IPS-NIHi11 (cell line): ENCODE data around the gene HDAC11.

ENCODE experiments used
- DNase-seq: peaks from one replicate; pipeline ENCODE4 v3.0.0; 2012; ENCODE audit warnings: mixed read lengths, low spot score

Gene HDAC11

DNA sequence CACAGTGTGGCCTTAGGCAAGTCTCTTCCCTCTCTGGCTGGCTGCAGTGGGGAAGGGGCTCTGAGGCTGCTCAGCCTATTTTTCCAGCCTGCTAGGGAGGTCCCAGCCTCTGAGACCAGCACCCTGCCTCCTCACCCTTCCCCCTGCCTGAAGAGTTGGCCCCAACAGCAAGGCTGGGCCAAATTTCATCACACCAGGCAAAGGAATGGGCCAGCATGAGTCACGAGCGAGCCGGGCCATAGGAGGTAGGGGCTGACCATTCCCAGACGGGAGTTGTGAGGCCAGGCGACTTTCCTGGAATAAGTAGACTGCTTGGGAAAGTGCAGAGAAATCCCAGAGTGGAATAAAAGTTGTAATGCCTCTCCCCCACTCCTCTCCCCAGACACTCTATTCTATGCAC lies 63.1 kb downstream of the HDAC11 start:
- no peak for DNase-seq

DNA sequence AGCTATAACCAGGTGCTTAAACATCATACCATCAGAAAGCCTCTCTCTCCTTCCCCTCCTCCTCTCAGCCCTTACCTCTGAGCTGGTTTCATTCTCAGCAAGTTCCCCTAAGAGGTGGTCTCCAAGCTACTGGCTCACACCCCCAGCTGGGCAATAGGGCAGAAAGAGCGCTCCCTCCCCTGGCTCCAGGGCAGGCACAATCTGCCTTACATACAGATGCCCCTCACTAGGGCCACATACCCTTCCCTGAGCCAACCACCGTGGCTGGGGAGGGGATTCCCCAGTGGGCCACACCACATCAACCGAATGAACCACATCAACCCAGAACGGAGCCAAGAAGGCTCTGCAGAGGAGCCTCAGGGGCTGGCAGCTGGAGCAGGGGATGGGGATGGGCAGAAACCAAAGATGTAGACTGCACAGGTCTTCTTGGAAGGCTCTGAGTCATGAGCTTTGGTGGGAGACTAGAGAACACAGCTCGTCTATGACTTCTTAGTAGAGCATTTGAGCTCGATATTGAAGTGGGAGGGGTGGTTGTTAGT lies 64.3 kb downstream of the HDAC11 start:
- DNase-seq = no peak

DNA sequence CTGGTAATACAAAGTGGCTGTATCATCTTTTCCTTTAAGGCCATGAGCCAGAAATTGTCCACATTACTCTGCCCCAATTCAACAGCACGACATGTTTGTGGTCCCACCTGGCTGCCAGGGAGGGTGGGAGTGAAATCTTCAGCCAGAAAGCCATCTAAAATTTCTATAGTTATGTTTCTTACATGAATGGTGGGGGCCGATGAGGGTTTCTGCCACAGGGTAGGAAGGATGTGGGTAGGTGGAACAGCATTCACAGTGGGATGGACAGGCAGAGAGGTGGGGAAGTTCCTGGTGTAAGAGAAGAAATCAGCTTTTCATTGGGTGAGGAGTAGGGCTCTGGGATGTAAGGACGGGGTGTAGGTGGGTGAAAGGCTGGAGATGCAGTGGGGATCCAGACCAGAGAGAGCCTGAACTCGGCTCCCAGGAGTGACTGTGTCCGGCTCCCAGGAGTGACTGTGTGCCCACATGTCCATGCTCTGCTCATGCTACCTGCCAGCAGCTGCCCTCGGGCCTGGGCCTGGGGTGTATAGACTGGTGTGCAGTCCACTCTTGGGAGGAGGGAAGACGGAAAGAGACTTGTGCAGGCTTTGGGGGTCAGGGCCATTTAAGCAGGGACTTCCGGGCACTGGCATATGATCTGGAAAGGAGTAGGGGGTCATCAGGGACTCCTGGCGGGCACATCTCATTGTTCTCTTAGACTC lies 65.0 kb downstream of the HDAC11 start:
- no peak for DNase-seq

DNA sequence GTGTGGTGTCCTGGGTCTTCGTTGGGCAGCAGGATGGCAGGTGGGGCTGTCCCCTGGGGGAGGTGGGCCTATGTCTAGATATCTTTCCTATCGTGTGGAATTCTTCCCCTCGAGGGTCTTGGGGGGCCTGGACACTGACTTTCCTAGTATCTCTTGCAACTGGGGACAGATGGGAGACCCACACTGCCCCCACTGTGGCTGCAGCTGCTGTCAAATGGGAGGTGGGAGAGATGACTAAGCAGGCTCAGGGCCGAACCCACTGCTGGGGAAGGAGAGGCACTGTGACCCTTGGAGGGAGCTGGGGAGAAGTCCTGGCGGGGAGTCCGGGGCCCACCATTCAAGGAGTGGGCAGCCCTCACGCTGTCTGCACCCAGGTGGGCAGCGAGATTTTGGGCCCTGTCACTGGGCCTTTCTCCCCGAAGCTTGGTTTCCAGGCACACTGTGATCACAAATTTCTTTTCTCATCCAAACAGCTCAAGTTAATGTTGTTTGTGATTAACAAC lies 65.9 kb downstream of the HDAC11 start:
- no peak for DNase-seq

DNA sequence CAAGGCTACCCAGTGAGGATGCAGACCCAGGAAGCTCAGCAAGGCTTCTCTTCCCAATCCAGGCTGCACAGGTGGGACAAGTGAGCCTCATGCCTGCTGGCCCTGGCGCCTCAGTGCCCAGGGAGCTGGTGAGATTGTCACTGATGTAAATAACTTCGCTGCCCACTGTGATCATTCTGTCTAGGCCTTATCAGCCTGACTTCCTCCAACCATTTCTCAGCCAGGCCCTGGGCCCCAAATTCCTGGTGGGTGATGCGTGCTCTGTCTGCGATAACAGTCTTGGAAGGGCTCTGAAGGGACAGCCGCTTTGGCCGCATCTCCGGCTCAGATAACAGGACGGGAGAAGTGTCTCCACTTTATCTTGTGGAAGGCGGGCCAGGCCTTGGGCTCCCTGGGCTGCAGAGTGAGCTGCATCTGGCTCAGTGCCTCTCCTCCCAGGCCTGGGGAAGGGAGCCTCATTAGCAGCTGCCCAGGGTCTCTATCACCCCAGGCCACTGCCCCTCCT lies 66.6 kb downstream of the HDAC11 start:
- DNase-seq = no peak

DNA sequence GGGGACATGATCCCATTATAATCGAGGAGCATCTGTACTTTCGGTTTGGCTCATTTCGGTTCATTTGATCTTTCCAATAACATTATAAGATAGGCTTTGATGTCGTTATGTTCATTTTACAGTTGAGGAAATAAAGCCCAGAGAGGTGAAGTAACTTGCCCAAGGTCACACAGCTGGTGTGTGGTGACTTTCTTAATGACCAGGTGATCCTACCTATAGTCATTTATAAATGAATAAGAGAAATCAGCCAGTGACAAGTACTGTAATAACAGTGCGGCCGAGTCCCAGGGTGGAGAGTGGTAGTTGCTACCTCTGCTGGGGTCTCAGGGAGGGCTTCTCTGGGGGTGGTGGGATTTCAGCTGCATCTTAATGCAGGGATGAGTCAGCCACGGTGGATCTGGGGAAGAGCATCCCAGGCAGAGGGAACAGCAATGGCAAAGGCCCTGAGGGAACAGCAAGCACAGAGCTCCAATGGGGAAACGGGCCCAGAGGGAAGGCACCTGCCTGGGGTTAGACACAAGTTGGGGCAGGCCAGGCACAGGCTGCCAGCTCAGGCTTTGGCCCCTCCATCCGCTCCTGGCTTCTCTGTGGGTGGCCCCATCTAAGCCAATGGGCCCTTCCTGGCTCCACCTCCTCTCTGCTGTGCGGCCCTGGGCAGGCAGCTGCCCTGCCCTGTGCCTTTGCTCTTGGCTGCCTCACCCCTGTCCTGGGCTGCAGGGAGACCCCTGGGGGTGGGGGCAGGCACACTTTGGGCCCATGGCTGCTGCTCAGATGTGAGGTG lies 67.7 kb downstream of the HDAC11 start:
- peak; percentile 58 for DNase-seq

DNA sequence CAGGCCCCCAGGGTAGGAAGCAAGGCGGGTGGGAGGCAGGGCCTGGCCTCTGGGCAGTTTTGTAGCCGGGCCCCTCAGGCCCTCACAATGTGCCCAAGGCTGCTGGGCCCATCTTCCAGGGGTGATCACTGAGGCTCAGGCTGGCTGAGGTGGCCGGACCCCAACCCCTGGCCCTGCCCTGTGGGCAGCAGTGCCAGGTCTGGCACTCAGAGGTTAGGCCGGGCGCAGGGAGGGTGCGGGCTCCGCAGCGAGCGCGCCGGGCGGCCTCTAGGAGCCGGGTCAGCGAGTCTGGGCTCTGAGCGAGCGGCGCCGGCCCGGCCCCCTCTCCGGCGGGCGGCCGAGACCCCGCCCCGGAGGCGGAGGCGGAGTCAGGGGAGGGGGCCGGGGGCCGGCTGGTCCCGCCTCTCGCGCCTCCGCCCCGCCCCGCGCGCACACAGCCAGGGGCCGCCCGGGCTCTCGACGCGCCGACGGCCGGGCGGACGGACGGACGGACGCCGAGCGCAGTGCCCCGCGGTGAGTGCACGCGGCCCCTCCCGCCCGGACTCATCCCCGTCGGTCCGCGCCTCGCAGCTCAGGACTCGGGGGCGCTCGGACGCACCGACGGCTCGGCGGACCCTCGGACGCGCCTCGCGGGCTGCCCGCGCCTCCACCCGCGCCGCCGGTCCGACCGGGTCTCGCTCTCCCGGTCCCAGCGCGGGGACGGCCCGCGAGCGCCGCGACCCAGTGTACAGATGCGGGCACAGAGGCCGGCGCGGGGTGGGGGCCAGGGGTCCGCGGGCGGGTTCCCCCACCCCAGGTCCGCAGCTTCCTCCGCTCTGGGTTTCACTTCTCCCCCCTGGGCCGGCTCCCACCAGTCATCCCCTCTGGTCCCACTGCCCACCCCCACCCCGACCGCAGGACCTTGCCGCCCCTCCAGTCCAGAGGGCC lies 68.9 kb downstream of the HDAC11 start, which contains the start of gene FBLN2:
TSS of gene FBLN2 (plus strand) at position 430 of the 927 bp plus-strand sequence. CDS start 21,231 bp downstream, outside the sequence.
- peak; percentile 99 for DNase-seq

DNA sequence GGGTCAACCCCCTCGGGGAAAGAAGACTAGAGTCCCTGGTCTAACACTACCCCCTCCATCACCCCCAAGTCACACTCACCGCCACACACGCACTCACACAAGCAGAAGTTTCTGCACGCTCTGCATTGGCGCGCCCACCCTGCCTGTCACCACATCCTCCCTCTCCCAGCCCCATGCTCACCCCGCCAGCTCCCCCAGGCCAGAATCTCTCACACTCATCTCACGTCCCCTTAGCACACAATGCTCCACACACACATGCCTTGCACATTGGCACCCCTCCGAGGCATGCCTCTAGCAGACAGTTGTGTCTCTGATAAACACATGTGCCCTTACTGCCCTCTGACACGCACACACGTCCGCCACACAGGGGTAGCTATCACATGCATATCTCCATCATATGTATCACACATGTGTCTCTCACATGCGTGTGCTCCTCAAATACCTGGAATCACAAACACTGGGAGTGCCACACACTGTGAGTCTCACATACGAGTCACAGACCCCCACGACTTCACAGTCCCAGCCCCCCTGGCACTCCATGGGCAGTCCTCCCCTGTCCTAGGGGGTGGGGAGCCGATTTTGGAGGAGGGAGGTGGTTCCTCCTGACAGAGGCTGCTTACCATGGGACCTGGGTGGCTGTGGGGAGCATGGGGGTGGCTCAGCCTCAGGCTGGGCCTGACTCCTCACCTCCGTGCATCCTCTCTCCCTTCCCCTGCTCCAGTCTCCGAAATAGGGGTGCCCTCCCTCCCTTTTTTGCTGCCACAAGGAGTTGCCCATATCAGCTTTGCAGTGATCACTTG lies 69.7 kb downstream of the HDAC11 start:
- DNase-seq = no peak

DNA sequence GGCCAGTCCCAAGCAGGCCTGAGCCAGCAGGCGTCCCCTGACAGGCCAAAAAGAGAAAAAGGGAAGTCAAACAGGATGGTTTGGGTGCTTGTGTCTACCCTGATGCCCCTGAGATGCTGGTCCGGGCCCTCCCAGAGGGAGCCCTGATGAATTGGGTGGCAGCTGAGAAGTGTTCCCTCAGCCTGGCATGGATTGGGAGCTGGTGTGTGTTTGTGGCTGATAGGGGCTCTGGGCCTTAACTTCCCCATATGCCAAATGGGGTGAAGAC lies 70.3 kb downstream of the HDAC11 start:
- no peak for DNase-seq

DNA sequence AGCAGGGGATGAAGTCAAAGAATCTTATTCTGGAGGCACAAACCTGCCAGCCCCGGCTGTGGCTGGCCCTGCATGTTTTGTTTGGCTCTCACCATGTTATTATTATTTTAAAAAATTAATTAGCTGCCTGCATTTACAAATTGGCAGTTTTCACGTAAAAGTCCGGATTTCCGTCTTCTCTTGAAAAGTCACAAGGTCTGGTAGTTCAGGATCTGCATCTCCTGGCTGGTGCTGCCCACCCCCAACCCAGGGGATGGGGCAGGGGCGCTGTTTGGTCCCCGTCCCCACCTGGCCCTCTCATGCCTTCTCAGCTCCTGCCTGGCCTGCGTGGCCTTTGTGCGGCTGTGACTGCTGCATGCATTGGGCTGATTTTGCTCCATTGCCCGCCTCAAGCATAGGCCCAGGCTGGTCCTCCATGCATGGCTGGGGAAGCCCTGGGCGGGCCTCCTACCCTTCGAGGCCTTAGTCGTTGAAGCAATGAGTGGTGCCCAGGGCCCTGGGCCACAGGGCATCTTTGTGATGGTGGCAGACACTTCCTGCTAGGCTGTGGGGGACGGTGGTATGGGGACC lies 70.8 kb downstream of the HDAC11 start:
- no peak for DNase-seq

DNA sequence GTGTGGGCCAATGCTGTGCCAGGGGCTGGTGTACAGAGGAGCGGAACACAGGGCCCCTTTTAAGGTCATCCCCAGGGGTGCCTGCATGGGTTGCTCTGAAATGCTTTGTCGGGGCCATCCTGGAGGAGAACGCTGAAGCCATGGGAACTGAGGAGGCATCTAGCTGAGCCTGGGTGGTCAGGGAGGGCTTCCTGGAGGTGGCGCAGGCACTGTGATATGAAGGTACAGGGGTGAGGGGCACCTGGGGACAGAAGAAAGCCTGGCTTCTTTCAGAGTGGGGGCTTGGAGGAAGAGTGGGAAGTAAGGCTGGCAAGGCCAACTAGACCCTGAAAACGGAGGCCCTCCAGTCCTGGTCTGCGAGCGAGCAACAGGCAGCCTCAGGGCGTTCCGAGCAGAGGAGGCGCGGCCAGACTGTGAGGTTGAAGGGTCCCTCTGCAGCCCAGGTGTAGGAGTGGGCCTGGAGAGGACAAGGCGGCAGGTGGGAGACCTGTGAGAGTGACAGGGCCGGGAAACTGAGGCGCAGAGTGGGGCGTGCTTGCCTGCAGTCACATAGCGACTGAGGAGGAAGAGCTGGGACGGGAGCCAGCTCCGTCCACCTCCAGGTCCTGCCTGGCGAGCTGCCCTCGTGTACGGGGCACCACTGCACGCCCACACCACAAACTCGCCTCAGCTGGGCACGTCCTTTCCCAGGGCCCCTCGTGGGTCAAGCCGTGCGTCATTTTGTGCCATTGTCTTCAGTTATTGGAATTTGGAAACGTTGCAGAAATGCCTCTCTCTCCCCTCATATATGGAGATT lies 72.9 kb downstream of the HDAC11 start:
- no peak for DNase-seq

DNA sequence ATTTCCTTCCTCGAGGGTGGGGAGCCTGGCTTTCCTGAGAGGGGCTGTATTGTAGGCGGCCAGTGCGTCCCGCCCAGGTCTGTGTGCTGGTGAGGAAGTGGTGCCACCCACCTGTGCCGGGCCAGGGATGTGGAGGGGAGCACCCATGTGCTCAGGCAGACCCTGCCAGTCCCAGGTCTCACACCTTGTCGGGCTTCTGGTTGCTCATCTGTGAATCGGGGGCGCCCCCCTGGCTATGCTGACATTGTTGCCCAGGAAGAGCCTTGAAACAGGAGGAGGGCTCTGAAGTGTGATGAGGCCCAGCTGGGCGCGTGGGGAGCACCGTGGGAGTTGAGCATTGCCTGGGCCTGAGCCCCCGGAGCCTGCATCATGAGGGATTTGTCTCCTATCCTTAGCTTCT lies 73.6 kb downstream of the HDAC11 start:
- no peak for DNase-seq

DNA sequence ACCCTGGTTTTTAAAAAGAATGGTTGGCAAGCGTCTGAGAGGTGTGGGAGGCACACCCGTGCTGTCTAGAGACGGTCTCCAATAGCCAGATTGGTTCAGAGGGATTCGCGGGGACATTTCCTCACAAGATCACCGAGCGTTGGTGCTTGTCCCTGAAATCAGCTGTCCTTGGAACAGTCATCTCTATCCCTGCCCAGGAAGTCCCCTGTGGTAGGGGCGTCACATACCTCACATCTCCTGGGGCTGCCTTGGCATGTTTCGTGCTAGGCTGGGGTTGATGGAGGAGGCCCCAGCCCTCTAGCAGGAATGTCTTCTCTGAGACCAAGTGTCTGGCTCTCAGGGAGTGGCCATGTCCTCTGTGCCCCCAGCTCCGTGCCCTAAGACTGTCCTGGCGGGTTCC lies 75.6 kb downstream of the HDAC11 start:
- DNase-seq = no peak
